ENCODE results near the gene STRA6.

The STRA6 gene, protein sequence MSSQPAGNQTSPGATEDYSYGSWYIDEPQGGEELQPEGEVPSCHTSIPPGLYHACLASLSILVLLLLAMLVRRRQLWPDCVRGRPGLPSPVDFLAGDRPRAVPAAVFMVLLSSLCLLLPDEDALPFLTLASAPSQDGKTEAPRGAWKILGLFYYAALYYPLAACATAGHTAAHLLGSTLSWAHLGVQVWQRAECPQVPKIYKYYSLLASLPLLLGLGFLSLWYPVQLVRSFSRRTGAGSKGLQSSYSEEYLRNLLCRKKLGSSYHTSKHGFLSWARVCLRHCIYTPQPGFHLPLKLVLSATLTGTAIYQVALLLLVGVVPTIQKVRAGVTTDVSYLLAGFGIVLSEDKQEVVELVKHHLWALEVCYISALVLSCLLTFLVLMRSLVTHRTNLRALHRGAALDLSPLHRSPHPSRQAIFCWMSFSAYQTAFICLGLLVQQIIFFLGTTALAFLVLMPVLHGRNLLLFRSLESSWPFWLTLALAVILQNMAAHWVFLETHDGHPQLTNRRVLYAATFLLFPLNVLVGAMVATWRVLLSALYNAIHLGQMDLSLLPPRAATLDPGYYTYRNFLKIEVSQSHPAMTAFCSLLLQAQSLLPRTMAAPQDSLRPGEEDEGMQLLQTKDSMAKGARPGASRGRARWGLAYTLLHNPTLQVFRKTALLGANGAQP

DNA sequence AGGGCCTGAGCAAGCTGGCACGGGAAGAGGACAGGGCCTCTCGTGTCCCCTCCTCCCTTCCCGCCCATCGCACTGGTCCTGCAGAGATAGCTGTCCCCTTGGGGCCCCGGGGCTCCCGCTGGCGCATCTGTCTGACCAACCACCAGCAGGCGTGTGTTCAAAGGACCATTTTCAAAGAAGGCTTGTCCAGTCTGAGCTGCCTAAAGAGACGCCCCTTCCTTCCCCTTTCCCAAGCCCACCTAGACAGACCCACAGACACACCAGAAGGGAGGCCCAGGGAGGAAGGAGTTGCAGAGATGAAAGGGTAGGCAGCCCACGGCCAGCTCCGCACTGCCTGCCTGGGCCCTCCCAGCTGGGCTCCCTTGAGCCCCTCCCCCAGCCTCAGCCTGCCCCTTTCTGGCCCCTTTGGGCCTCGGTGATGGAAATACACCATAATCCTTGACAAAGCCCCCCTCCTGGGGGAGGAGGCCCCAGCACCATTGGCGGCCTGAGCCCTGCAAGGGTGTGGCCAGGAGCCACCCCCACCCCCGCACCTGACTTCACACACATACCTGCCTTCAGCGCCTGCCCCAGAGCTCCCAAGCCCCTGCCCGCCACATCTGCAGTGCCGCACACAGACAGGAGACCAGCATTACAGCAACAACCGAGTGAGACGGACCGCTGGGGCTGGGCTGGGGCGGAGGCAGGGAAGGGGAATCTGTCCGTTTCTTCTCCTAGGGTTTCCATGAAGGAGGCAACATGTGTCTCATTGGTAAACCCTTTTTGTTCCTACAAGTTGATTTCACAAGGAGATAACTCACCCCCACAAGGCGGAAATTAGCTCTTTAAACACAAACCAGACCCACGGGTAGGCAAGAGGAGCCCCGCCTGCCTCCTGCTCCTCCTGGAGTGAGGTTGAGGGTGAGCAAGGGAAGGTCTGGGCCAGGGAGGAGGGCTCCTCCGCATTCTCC, at the start of gene STRA6:
Gene STRA6, minus strand, starts transcription at position 336 of the 950 bp plus-strand sequence. CDS start 520 bp downstream, outside the sequence.
- DNase-seq = no peak

DNA sequence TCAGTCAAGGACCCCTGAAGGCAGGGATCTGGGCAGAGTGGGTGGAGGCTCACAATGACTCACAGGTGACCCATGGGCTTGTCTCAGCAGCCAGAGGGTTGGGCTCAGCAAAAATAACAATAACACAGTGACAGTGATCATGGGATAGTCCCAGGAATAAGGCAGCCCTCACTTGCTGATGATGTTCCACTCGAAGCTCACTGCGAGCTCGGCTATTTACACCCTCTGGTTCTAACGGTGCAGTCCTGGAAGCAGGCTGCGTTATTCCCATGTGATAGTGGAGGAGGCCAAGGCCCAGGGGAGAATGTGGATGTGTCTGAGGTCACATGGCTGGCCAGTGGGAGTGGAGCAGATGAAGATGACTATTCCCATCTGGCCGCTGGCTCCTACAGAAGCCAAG, 49.7 kb upstream of the STRA6 start:
- no peak for DNase-seq

DNA sequence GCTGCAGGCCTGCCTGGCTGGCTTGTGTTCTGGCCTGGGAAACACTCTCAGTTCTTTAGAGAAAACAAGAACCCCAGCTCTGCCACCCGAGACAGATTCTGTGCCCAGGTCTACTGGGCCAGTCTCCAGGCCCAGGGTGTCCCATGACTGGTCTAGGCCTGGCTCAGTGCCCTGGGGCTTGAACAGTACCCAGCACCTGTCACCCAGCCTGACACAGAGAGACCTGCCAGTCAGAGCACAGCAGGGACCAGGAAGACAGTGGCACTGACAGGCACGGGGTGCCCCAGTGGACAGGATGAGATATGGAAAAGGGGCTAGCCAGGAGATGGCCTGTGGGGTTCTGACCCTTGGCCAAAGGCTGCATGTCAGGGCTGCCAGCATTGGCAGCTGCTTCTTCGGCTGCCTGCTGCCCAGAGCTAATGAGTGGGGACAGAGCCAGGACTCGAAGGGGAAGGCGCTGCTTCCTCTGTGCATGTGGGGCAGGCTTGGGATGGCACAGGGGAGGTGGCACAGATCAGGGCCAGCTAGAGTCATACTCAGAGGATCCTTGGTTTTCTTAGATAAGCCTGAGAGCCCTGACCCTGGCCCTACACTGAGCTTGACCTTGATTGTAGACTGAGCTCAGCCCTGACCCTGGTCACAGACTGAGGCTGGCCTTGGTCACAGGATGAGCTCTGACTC, 48.7 kb upstream of the STRA6 start:
- no peak for DNase-seq

DNA sequence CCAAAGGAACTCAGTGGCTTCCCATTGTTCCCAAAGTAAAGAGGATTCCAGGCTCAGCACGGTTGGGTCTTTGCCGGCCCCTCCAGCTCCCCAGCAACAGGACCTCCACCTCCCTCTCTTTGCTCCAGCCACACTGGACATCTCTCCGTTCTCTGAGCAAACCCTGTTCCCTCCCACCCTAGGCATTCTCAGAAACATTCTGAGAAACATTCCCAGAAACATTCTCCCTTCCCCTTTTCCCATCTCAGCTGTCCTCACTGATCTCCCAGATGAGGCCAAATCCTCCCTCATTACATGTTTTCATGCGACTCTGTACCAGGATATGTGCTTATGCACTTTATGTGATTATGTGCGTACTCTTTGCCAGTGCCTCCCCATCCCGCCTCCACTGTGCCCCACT, 47.7 kb upstream of the STRA6 start:
- no peak for DNase-seq

DNA sequence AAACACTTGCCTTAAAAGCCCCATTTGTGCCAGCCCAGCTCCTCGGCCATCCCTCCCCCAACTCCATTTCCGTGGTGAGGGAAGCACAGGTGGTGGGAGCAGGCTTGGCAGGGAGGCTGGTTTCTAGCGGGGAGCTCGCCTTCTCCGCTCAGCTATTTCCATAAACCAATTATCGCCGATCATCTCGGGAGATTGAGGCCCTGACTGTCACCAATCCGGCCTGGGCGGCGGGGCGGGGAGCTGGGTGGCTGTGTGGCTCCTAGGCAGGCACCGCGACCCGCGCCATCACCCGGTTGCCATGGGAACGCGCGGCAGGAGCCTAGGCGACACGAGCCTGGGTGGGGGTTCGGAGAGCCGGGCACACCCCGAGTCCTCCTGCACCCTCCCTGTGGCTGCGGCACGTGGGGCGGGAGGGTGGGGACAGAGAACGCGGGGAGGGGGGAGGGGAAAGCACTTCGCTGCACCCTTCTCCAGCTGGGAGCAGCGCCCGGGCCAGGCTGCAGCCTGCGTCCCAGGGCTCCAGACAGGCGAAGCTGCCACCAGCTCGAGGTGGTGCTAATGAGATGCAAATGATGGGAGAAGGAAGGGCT, 42.9 kb upstream of the STRA6 start:
- DNase-seq = peak in 1 of 2 donors; percentile 1

DNA sequence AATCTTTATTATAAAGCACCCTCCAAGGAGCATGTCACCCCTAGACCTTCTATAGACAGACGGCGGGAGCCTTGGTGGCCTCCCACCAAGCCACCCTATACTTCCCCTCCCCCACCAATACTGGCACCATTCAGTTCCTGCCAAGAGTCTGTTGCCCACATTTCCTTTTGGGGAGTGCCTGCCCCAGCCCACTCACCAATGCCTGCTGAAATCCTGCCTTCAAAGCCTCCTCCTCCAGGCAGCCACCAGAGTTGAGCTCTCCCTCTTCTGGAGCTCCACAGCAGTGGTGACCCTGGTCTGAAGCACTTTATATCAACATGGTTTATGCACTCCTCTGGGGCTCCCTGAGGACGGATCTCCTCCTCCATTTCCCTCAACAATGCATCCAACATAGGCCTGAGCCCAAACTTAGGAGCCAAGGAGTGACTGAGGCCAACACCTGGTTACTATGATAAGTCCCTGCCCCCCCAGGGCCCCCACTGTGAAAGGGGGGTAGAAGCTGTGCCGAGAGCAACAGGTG, 42.3 kb upstream of the STRA6 start:
- DNase-seq = no peak

DNA sequence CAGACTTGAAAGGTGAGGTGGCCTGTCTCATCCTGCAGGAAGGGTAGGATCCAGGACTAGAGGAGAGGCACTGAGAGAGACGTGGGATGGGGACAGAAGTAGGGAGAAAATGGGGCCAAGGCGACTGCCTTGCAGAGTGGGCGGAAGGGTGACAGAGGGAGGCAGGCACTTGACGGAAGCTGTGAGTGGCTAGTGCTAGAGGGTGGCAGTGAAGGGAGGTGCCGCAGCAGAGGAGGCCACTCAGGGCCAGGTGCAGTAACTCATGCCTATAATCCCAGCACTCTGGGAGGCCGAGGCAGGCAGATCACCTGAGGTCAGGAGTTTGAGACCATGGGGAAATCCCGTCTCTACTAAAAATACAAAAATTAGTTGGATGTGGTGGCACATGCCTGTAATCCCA, 40.8 kb upstream of the STRA6 start:
- DNase-seq = no peak

DNA sequence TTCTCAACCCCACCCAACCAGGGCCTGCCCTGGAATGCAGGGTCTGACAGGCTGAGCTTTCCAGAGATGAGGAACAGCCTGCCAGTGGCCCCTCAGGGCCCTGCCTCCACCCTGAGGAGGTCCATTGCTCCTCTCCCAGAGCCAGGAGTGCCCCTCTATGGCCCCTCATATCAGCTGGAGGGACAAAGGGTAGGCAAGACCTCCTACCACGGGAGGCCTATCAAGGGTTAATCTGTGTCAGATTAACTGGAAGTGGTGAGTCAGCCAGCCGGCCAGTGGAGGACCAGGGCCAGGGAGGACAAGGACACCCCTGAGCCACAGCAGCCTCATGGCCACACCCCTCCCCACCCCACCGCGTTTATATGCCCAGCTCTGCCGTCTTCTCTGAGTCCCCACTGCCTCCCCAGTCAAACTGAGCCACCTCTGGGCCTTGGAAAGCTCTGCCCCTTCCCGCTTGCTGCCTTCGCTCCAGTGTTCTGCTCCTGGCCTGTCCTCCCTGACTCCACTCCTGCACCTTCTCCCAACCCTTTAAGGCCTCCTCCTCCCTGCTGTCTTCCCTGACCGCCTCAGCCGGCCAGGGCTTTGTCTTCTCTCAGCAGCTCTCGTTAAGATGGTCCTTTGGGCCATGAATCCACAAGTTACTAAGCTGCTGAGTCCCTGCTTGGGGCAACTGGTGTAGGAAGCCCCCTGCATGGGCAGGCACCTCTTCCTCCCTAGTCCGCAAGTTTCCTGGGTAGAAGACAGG, 40.0 kb upstream of the STRA6 start:
- DNase-seq = no peak

DNA sequence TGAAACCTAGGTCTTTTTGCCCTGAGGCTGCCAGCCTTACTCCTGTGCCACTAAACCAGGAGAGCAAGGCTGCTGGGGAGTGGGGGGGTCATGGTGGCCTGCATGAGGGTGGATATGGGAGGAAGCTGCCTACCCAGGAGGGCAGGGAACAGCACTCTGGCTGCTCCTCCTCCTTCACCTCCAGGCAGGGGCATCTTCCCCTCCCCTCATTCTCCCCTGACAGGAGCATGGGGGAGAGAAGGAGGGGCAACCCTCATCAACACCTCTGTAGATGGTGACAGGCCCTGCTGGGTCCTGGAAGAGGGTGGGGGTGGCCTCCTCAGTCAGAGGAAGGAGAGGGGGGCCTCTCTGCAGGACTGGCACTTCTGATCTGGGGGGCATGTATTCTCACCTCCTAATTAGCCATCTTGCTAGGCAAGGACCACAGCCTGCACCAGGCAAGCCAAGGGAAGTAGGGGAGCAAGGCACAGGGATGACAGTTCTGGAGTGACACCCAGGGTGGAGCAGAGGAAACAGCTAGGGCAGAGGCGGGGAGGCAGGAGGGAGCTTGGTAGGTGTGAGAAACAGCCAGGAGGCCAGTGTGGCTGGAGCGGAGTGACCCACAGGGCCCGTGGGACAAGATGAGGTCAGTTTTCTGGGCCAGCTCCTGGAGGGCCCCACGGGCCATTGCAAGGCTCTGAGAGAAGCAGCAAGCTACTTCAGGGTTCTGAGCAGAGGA, 38.5 kb upstream of the STRA6 start:
- DNase-seq = no peak

DNA sequence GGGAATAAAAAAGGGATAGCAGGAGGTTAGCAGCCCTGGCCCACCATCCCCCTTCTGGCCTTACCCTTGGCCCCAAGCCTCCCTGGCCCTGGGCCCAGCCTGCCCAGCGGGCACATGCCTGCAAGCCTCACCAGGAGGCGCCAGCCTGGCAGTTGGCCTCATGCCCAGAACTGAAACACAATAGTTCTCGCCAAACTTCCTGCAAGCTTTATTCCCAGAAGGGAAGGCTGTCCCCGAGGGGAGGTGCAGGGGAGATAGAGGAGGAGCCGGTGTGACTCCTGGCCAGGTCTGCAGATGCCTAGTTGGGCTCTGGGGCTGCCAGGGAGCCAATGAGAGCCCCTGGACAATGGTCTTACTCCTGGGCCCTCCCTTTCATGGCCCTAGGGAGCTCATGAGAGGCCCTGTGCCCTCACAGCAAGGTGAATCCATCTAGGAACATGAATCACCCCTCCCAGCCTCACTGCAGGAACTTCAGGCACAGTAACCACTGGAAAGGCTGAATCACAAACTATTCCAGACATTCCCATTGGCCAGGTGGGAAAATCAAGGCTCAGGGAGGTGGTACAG, 37.5 kb upstream of the STRA6 start:
- no peak for DNase-seq

DNA sequence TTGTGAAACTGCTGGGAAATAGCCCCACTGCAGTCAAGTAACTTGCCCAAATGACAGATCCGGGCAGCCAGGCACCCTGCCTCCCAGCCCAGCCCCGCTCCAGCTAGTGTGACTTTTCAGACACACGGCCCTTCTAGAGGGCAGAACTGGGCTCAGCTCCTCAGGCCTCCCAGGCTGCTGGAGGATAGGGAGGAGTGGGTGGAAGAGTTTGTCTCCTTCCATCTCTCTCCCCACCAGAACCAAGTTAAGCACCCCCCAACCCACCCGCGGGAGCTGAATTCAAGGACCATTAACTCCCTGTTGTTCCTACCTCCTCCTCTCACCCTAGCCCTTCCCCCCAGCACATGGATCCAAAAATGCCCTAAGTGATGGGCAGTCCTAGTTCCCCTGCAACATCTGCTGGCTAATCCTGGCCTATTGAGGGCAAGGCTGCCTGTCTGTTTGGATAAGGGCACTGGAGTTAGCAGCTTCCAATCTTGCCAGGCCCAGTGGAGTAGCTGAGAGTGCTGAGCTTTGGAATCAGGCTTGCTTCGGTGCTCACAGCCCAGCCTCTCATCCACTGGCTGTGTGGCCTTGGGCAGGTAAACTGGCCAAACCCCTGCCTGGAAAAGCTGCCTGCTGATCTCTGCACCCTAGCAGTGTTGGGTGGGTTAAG, 36.6 kb upstream of the STRA6 start:
- no peak for DNase-seq

DNA sequence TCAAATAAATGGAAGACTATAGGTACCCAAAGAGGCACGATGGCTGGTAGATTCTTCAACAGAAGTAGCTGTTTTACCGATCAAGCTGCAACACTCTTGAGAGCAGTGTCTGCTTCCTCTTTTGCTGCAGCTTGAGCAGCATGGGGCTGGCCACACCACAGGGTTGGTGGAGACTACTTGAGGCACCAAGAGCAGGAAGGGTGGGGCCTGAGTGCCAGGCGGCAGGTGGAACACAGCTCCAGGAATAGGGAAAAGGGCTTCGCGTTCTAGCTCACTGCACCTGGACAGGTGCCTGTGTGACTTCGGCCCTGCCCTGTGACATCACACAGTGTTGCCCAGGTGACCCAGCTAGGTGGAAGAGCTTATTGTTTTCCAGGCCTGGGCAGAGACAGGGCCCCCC, 33.4 kb upstream of the STRA6 start, which contains the start of gene CCDC33:
Gene CCDC33, plus strand, starts transcription at position 365 of the 400 bp plus-strand sequence. CDS start 394 bp downstream, outside the sequence.
- DNase-seq = peak in 1 of 2 donors; percentile 20

DNA sequence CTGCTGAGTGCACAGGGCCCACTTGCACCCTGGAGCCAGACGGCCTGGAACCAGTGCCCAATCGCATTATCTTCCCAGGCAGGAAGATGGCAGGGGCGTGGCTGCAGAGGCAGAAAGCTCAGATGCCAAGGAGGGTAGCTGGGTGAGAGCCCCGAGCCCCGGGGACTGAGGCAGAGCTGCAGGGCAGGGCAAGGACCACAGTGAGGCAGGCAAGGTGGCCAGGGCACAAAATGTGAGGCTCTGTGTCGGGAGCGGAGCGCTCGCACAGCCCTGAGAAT, 31.9 kb upstream of the STRA6 start:
- DNase-seq = no peak

DNA sequence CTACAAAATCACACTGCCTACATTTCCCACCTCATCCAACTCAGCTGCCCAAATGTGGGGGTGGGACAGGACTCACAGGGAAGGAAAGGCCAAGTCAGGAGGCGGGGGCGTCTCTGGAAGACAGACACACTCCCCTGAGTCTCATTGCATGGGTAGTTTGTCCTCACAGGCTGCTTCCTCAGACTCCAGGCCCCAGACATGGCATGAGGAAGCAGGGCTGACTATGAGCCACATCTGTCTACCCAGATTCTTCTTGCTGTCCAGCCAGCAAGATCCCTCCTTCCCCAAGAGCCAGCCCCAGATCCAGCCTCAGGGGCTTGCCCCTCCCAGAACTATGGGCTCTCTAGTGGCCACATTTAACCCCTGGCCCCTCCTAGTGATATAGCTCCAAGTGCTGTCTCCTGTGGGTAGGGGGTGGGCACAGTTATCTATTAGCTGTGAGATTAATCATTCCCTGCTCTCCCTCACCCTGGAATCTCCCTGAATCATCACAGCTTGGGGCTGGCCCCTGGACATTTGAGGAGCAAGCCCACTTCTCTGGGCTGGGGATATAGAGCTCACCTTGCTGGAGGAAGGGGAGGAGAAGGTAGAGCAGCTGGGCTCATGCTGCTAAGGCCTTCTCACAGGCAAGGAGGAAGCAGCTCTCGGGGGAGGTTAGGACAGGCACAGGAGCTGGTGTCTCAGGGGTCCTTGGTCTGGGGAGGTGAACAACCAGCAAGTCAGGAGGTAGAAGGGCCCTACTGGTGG, 31.4 kb upstream of the STRA6 start:
- no peak for DNase-seq

DNA sequence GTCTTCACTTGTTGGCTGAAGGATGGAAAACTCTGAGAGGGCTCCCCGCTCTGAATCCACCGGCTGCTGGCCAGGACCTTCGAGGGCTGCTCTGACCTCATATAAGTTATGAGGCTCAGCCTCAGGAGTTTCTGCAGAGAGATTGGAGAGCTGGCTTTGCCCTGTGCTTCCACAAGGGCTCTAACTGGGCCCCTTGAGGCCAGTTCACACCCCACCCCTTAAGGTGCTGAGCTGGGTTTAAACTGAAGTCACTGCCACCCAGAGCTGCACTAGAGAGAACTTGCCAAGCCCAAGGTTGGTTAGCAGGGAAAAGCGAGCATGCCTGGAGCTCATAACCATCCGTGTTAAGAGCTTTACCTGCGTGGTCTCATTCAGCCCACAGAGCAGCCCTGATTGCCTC, 30.8 kb upstream of the STRA6 start:
- no peak for DNase-seq

DNA sequence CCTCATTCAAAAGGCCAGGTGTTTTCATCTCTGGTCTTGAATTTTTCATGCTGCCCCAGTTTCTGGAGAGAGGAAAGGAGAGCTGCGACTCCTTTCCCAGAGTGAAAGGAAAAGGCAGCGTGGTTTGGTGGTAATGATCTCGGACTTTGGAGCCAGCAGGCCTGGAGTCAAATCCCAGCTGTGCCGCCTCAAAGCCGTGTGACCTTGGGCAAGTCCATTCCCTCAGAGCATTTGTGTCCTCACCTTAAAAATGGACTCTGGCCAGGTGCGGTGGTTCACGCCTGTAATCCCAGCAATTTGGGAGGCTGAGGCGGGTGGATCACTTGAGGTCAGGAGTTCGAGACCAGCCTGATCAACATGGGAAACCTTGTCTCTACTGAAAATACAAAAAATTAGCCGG, 28.9 kb upstream of the STRA6 start:
- DNase-seq = no peak

DNA sequence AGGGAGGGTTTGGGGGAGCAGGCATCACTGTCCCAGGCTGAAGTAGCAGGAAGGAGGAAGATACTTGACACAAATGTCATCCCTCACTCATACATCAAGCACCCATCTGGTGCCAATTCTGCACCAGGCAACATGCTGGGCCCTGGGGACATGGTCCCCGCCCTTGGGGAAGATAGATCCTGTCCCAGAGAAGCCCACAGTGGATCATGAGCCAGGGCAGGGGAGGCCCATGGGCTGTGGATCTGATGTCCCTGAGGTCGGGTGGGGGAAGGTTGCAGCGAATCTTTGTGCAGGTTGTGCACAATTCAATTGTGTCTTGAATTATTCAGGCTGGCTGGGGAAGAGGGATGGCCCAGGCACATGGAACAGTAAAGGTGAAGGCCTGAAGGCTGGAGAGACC, 27.1 kb upstream of the STRA6 start:
- no peak for DNase-seq

DNA sequence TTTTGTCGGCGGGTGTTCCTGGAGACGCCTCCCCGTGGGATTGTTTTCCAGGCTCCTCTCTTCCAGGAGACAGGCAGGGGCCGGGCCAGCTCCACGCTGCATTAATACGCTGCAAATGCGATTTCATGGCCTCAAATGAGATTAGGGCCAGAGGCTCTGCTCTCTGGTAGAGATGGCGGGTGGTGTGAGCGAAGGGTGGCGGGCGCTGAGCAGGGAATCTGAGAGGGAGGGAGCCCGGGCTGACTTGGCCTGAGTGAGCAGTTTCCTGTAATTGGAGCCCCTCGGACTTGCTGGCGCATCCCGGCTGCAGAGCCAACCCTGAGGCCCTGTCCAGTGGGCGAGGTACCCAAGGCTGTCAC, 26.1 kb upstream of the STRA6 start:
- DNase-seq = no peak
